ENCODE data around the gene MXI1. TPM values are rescaled to one million over a fixed set of nuclear protein-coding genes. Genes with fewer than 3 reads are reported as not detected.

MXI1 gene
- total and polyA plus RNA-seq, 10 donors, result 6.8 to 49.4 (median 19.4) TPM

GRCh38 chr10:110305767-110306451, 98.5 kb downstream of the MXI1 start:
- peak overlapping the region in 4 of 8 donors; percentile 3 to 88 (median 82) for H3K4me3 ChIP-seq
- peak; percentile 43 to 76 (median 63) for TF ChIP-seq CTCF (IDR thresholded peaks at IDR 0.05 in 8 of 11, conservative IDR thresholded peaks at IDR 0.05 in 3 of 11)
- peak in 1 of 3 donors; percentile 11 for TF ChIP-seq POLR2AphosphoS5 (IDR thresholded peaks at IDR 0.05)
- TF ChIP-seq POLR2A (IDR thresholded peaks at IDR 0.05), result no peak
- no peaks in the 10 kb centered on the region for H3K27me3 ChIP-seq (replicated peaks in 1 of 7)
- peak overlapping the region; percentile 87 to 97 (median 94) for H3K27ac ChIP-seq
- peaks cover 37 to 81% (median 59%) of the 10 kb centered on the region in 6 donors for H3K4me1 ChIP-seq
- intact Hi-C loops (cut with DNase I; ENCODE audit: low total_unique reads), result loop anchor here (5.0 kb wide), 1 partner anchor 196 kb away; no protein-coding TSS in a partner anchor
- no peaks in the 10 kb centered on the region for H3K9me3 ChIP-seq
- H3K36me3 ChIP-seq, result peaks cover 0 to 25% (median 15%) of the 10 kb centered on the region in 6 donors
- 66 to 71% (median 66%) methylated on average over 17 of the region's 17 CpGs for WGBS, 5 donors
- no peak for DNase-seq

GRCh38 chr10:110306452-110306768, 99.0 kb downstream of the MXI1 start:
- Histone ChIP-seq H3K36me3 (peaks cover 0 to 20% (median 13%) of the 10 kb centered on the region in 6 donors), H3K4me1 (peaks cover 38 to 81% (median 59%) of the 10 kb centered on the region in 6 donors), H3K27me3 (replicated peaks in 1 of 7) (no peaks in the 10 kb centered on the region), H3K9me3 (no peaks in the 10 kb centered on the region), H3K27ac (peak overlapping the region in 4 of 8 donors; percentile 92 to 97 (median 95)), H3K4me3 (no peak overlapping the region)
- 0 to 5% (median 1%) methylated on average over 2 of the region's 2 CpGs for WGBS, 5 donors
- intact Hi-C loops (cut with DNase I; ENCODE audit: low total_unique reads), result loop anchor here (5.0 kb wide), 1 partner anchor 196 kb away; no protein-coding TSS in a partner anchor
- no peak for TF ChIP-seq POLR2AphosphoS5 (IDR thresholded peaks at IDR 0.05)
- no peak for TF ChIP-seq POLR2A (IDR thresholded peaks at IDR 0.05)
- peak in 1 of 11 experiments; percentile 2 for TF ChIP-seq CTCF (IDR thresholded peaks at IDR 0.05 in 8 of 11, conservative IDR thresholded peaks at IDR 0.05 in 3 of 11)
- no peak for DNase-seq

GRCh38 chr10:110307805-110308204, 100.4 kb downstream of the MXI1 start:
- DNase-seq, result no peak
- Histone ChIP-seq H3K4me1 (peaks cover 28 to 73% (median 48%) of the 10 kb centered on the region in 6 donors), H3K27me3 (replicated peaks in 1 of 7) (no peaks in the 10 kb centered on the region), H3K36me3 (peaks cover 0 to 6% (median under 1%) of the 10 kb centered on the region in 6 donors), H3K27ac (no peak overlapping the region), H3K9me3 (no peaks in the 10 kb centered on the region), H3K4me3 (no peak overlapping the region)
- no peak for TF ChIP-seq POLR2A (IDR thresholded peaks at IDR 0.05)
- no peak for TF ChIP-seq POLR2AphosphoS5 (IDR thresholded peaks at IDR 0.05)
- no peak for TF ChIP-seq CTCF (IDR thresholded peaks at IDR 0.05 in 8 of 11, conservative IDR thresholded peaks at IDR 0.05 in 3 of 11)
- intact Hi-C loops (cut with DNase I; ENCODE audit: low total_unique reads), result loop anchor here (5.0 kb wide), 1 partner anchor 194 kb away; no protein-coding TSS in a partner anchor
- WGBS, 5 donors, result 58 to 72% (median 63%) methylated on average over 4 of the region's 4 CpGs

- Histone ChIP-seq H3K9me3 (no peaks in the 10 kb centered on the region), H3K4me1 (peaks cover 12 to 52% (median 30%) of the 10 kb centered on the region in 6 donors), H3K36me3 (no peaks in the 10 kb centered on the region), H3K27ac (peak overlapping the region in 4 of 8 donors; percentile 14 to 28 (median 22)), H3K4me3 (no peak overlapping the region), H3K27me3 (replicated peaks in 1 of 7) (no peaks in the 10 kb centered on the region)
- TF ChIP-seq CTCF (IDR thresholded peaks at IDR 0.05 in 8 of 11, conservative IDR thresholded peaks at IDR 0.05 in 3 of 11) (no peak), POLR2A (IDR thresholded peaks at IDR 0.05) (no peak), POLR2AphosphoS5 (IDR thresholded peaks at IDR 0.05) (no peak)
- no peak for DNase-seq
- intact Hi-C loops (cut with DNase I; ENCODE audit: low total_unique reads), result loop anchor here (5.0 kb wide), 1 partner anchor 242 kb away; no protein-coding TSS in a partner anchor
- 19 to 33% (median 27%) methylated on average over 3 of the region's 3 CpGs for WGBS, 5 donors
These were observed 103.3 kb downstream of the MXI1 start for GRCh38 chr10:110310741-110311140.
